ENCODE measurements around the gene SENP7.
"Not testable (repeated sequence)": the region's sequence is repeated elsewhere in the genome, so short reads cannot be mapped to it uniquely, and the experiment has no call there.

Gene SENP7

GRCh38 chr3:101548527-101549105 is 35.6 kb upstream of the SENP7 start:
- Histone ChIP-seq H3K36me3 (ENCODE audit: insufficient read depth, insufficient read length, low read length) (no peaks in the 10 kb centered on the region), H3K4me3 (ENCODE audit: insufficient read length, low read depth) (no peak overlapping the region), H3K9ac (ENCODE audit: insufficient read length, low read depth) (no peak overlapping the region), H3K4me1 (ENCODE audit: insufficient read depth, insufficient read length) (no peaks in the 10 kb centered on the region), H3K27me3 (ENCODE audit: insufficient read depth, insufficient read length) (no peaks in the 10 kb centered on the region), H3K9me3 (ENCODE audit: insufficient read depth, low read length) (peaks cover 34% of the 10 kb centered on the region; the same call in 1 of the 2 replicates)
- TF ChIP-seq ZNF274 (IDR thresholded peaks at IDR 0.05; ENCODE audit: low read depth, low read length) (no peak), YY1 (IDR thresholded peaks at IDR 0.05; ENCODE audit: insufficient read depth, insufficient read length) (no peak), SUZ12 (IDR thresholded peaks at IDR 0.05; ENCODE audit: extremely low read depth, insufficient read depth, insufficient read length) (no peak)
- DNase-seq (ENCODE audit: low read depth, low spot score), result no peak

- TF ChIP-seq SUZ12 (IDR thresholded peaks at IDR 0.05; ENCODE audit: extremely low read depth, insufficient read depth, insufficient read length), result no peak
- no peak for TF ChIP-seq ZNF274 (IDR thresholded peaks at IDR 0.05; ENCODE audit: low read depth, low read length)
- TF ChIP-seq YY1 (IDR thresholded peaks at IDR 0.05; ENCODE audit: insufficient read depth, insufficient read length), result no peak
- H3K27me3 ChIP-seq (ENCODE audit: insufficient read depth, insufficient read length), result no peaks in the 10 kb centered on the region
- H3K4me1 ChIP-seq (ENCODE audit: insufficient read depth, insufficient read length), result no peaks in the 10 kb centered on the region
- no peak overlapping the region for H3K4me3 ChIP-seq (ENCODE audit: insufficient read length, low read depth)
- no peak overlapping the region for H3K9ac ChIP-seq (ENCODE audit: insufficient read length, low read depth)
- no peak for DNase-seq (ENCODE audit: low read depth, low spot score)
- peaks cover 20% of the 10 kb centered on the region; the same call in 1 of the 2 replicates for H3K9me3 ChIP-seq (ENCODE audit: insufficient read depth, low read length)
- H3K36me3 ChIP-seq (ENCODE audit: insufficient read depth, insufficient read length, low read length), result no peaks in the 10 kb centered on the region
These were observed 31.3 kb upstream of the SENP7 start for GRCh38 chr3:101544161-101544850.

DNA sequence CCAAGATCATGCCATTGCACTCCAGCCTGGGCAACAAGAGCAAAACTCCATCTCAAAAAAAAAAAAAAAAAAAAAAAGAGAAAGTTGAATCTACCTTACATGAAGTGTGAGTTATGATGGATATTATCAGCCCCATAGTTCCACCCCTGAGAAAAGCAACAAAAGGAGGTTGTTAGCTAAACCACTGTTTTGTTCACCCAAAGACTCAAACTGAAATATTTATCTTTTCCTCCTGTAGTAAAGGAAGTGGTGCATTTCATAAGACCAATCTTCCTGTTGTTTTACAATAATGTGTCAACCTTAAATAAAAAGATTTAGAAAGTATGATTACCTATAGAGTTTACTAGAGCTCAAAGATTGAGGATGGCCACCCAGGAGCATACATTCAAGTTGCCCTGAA is 29.9 kb upstream of the SENP7 start:
- no peak for TF ChIP-seq YY1 (IDR thresholded peaks at IDR 0.05; ENCODE audit: insufficient read depth, insufficient read length)
- H3K27me3 ChIP-seq (ENCODE audit: insufficient read depth, insufficient read length), result no peaks in the 10 kb centered on the region
- no peak overlapping the region for H3K9ac ChIP-seq (ENCODE audit: insufficient read length, low read depth)
- H3K4me1 ChIP-seq (ENCODE audit: insufficient read depth, insufficient read length), result no peaks in the 10 kb centered on the region
- H3K36me3 ChIP-seq (ENCODE audit: insufficient read depth, insufficient read length, low read length), result no peaks in the 10 kb centered on the region
- peaks cover 20% of the 10 kb centered on the region; the same call in 1 of the 2 replicates for H3K9me3 ChIP-seq (ENCODE audit: insufficient read depth, low read length)
- no peak for DNase-seq (ENCODE audit: low read depth, low spot score)
- no peak overlapping the region for H3K4me3 ChIP-seq (ENCODE audit: insufficient read length, low read depth)

DNA sequence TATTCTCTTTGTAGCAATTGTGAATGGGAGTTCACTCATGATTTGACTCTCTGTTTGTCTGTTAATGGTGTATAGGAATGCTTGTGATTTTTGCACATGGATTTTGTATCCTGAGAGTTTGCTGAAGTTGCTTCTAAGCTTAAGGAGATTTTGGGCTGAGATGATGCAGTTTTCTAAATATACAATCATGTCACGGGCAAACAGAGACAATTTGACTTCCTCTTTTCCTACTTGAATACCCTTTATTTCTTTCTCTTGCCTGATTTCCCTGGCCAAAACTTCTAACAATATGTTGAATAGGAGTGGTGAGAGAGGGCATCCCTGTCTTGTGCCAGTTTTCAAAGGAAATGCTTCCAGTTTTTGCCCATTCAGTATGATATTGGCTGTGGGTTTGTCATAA is 23.9 kb upstream of the SENP7 start:
- H3K27me3 ChIP-seq (ENCODE audit: insufficient read depth, insufficient read length); H3K36me3 ChIP-seq (ENCODE audit: insufficient read depth, insufficient read length, low read length); H3K4me3 ChIP-seq (ENCODE audit: insufficient read length, low read depth); H3K4me1 ChIP-seq (ENCODE audit: insufficient read depth, insufficient read length); H3K9ac ChIP-seq (ENCODE audit: insufficient read length, low read depth); DNase-seq (ENCODE audit: low read depth, low spot score): not testable (repeated sequence)
- peaks cover 18% of the 10 kb centered on the region; the same call in 1 of the 2 replicates for H3K9me3 ChIP-seq (ENCODE audit: insufficient read depth, low read length)

- H3K36me3 ChIP-seq (ENCODE audit: insufficient read depth, insufficient read length, low read length), result no peaks in the 10 kb centered on the region
- H3K27me3 ChIP-seq (ENCODE audit: insufficient read depth, insufficient read length), result no peaks in the 10 kb centered on the region
- no peak for TF ChIP-seq YY1 (IDR thresholded peaks at IDR 0.05; ENCODE audit: insufficient read depth, insufficient read length)
- no peak for TF ChIP-seq SUZ12 (IDR thresholded peaks at IDR 0.05; ENCODE audit: extremely low read depth, insufficient read depth, insufficient read length)
- no peak for TF ChIP-seq ZNF274 (IDR thresholded peaks at IDR 0.05; ENCODE audit: low read depth, low read length)
- H3K9ac ChIP-seq (ENCODE audit: insufficient read length, low read depth), result no peak overlapping the region
- no peak for DNase-seq (ENCODE audit: low read depth, low spot score)
- H3K9me3 ChIP-seq (ENCODE audit: insufficient read depth, low read length), result peaks cover 12% of the 10 kb centered on the region; the same call in 1 of the 2 replicates
- H3K4me3 ChIP-seq (ENCODE audit: insufficient read length, low read depth), result no peak overlapping the region
- no peaks in the 10 kb centered on the region for H3K4me1 ChIP-seq (ENCODE audit: insufficient read depth, insufficient read length)
These were observed 23.3 kb upstream of the SENP7 start for GRCh38 chr3:101536266-101536665.

GRCh38 chr3:101535221-101535620 is 22.2 kb upstream of the SENP7 start:
- Histone ChIP-seq H3K4me1 (ENCODE audit: insufficient read depth, insufficient read length) (no peaks in the 10 kb centered on the region), H3K9me3 (ENCODE audit: insufficient read depth, low read length) (peaks cover 9% of the 10 kb centered on the region), H3K27me3 (ENCODE audit: insufficient read depth, insufficient read length) (no peaks in the 10 kb centered on the region), H3K36me3 (ENCODE audit: insufficient read depth, insufficient read length, low read length) (no peaks in the 10 kb centered on the region), H3K4me3 (ENCODE audit: insufficient read length, low read depth) (no peak overlapping the region), H3K9ac (ENCODE audit: insufficient read length, low read depth) (no peak overlapping the region)
- DNase-seq (ENCODE audit: low read depth, low spot score), result no peak
- TF ChIP-seq SUZ12 (IDR thresholded peaks at IDR 0.05; ENCODE audit: extremely low read depth, insufficient read depth, insufficient read length) (no peak), ZNF274 (IDR thresholded peaks at IDR 0.05; ENCODE audit: low read depth, low read length) (no peak)

DNA sequence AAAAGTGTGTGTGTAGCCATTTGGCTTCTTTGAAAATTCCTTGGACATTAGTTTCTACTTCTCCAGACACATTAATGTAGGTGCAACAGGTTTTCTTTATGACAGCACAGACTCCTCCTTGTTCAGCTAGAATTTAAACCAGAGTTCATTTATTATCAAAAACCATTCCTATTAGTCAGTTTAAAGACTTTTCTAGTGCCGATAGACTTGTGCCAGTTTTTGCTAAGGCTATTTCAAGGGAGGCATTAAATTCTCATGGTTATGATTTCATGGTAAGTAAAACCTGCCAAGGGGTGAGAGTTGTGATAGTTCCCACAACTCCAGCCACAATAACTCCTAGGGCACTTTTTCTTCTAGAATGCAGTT is 20.6 kb upstream of the SENP7 start:
- Histone ChIP-seq H3K9ac (ENCODE audit: insufficient read length, low read depth) (no peak overlapping the region), H3K27me3 (ENCODE audit: insufficient read depth, insufficient read length) (no peaks in the 10 kb centered on the region), H3K4me3 (ENCODE audit: insufficient read length, low read depth) (no peak overlapping the region), H3K36me3 (ENCODE audit: insufficient read depth, insufficient read length, low read length) (no peaks in the 10 kb centered on the region), H3K4me1 (ENCODE audit: insufficient read depth, insufficient read length) (no peaks in the 10 kb centered on the region), H3K9me3 (ENCODE audit: insufficient read depth, low read length) (peaks cover 23% of the 10 kb centered on the region)
- no peak for TF ChIP-seq ZNF274 (IDR thresholded peaks at IDR 0.05; ENCODE audit: low read depth, low read length)
- no peak for DNase-seq (ENCODE audit: low read depth, low spot score)
